Naive thymus-derived CD4-positive, alpha-beta T cell (primary cell): ENCODE measurements around the gene PPT1. TPM values are rescaled to one million over a fixed set of nuclear protein-coding genes. Genes with fewer than 3 reads are reported as not detected.

Experiments
- ATAC-seq: fragments of 150-1000 bp; cut with Tn5 transposase; 2 replicates; pipeline ENCODE4 v1.10.0; 2021; ENCODE audit warnings: mild to moderate bottlenecking, moderate library complexity
- CTCF ChIA-PET: fragments of 350-600 bp; sonication (Branson Sonifier 250); formaldehyde crosslinking; loops from one replicate; lab custom pipeline; 2021; ENCODE audit warnings: antibody characterized with exemption; lab: Charles Lee
- POLR2A ChIA-PET: fragments of 350-600 bp; sonication (Branson Sonifier 250); formaldehyde crosslinking; loops from one replicate; lab custom pipeline; 2021; ENCODE audit warnings: antibody characterized with exemption, inconsistent platforms; lab: Charles Lee
- DNase-seq, 9 donors: peaks; one replicate each; pipeline versions ENCODE4 v3.0.0 to v3.0.0-alpha.2; 2020 to 2022; ENCODE audit warnings: mixed read lengths in 1 of 9
- H3K27ac ChIP-seq: one replicate; pipeline ENCODE4 v1.7.0; 2013; ENCODE audit warnings: mild to moderate bottlenecking, low read depth, low read length, moderate library complexity
- H3K27me3 ChIP-seq, 2 donors: one replicate each; pipeline ENCODE4 v1.7.0; 2013; ENCODE audit warnings: low read length in 2 of 2, mild to moderate bottlenecking in 2 of 2, moderate library complexity in 2 of 2; ENCODE audit not compliant: control insufficient read depth in 2 of 2, insufficient read depth in 2 of 2
- H3K36me3 ChIP-seq, 3 experiments: 1 replicate in 2 of 3; 2 replicates in 1 of 3; pipeline ENCODE4 v1.7.0; 2013; ENCODE audit warnings: low read length in 3 of 3, mild to moderate bottlenecking in 3 of 3, moderate library complexity in 1 of 3; ENCODE audit not compliant: insufficient read depth in 3 of 3, control insufficient read depth in 2 of 3
- H3K4me1 ChIP-seq, 2 donors: one replicate each; pipeline ENCODE4 v1.7.0; 2013; ENCODE audit warnings: low read length in 2 of 2, mild to moderate bottlenecking in 2 of 2, moderate library complexity in 1 of 2; ENCODE audit not compliant: control insufficient read depth in 2 of 2, insufficient read depth in 2 of 2
- H3K4me3 ChIP-seq: 2 replicates; pipeline ENCODE4 v1.7.0; 2013; ENCODE audit warnings: mild to moderate bottlenecking, low read length
- H3K9me3 ChIP-seq, 3 experiments: 1 replicate in 2 of 3; 2 replicates in 1 of 3; pipeline ENCODE4 v1.7.0; 2013; ENCODE audit warnings: low read length in 3 of 3; ENCODE audit not compliant: control insufficient read depth in 2 of 3
- H3K27ac Mint-ChIP-seq, 9 donors: one replicate each; pipeline ENCODE4 v1.8.0; 2020 to 2022; ENCODE audit warnings: mixed read lengths in 9 of 9, mild to moderate bottlenecking in 8 of 9, moderate library complexity in 5 of 9, inconsistent platforms in 2 of 9
- H3K27me3 Mint-ChIP-seq, 5 donors: one replicate each; pipeline ENCODE4 v1.8.0; 2021 to 2022; ENCODE audit warnings: mixed read lengths in 5 of 5, mild to moderate bottlenecking in 1 of 5
- H3K36me3 Mint-ChIP-seq, 5 donors: one replicate each; pipeline ENCODE4 v1.8.0; 2020 to 2022; ENCODE audit warnings: mixed read lengths in 5 of 5, mild to moderate bottlenecking in 3 of 5, inconsistent platforms in 1 of 5
- H3K4me1 Mint-ChIP-seq, 7 donors: one replicate each; pipeline ENCODE4 v1.8.0; 2020 to 2022; ENCODE audit warnings: mixed read lengths in 7 of 7, mild to moderate bottlenecking in 3 of 7, inconsistent platforms in 1 of 7
- H3K4me3 Mint-ChIP-seq, 10 donors: one replicate each; pipeline ENCODE4 v1.8.0; 2020 to 2022; ENCODE audit warnings: mild to moderate bottlenecking in 10 of 10, mixed read lengths in 10 of 10, moderate library complexity in 6 of 10, inconsistent platforms in 2 of 10
- H3K9me3 Mint-ChIP-seq, 11 donors: one replicate each; pipeline ENCODE4 v1.8.0; 2020 to 2022; ENCODE audit warnings: mixed read lengths in 11 of 11, mild to moderate bottlenecking in 4 of 11, inconsistent platforms in 1 of 11, moderate library complexity in 1 of 11
- intact Hi-C, 2 donors: fragments of 100-400 bp; cut with micrococcal nuclease; formaldehyde crosslinking; loops; one replicate each; pipeline ENCODE4 v1.15.1; 2023
- polyA plus RNA-seq, 2 donors: library from polyadenylated mRNA; unstranded; fragments of 300-500 nt; fragmentation: Illumina TruSeq; gene quantifications; one replicate each; pipeline ENCODE4 v1.2.3, GENCODE V29; 2021
- total RNA-seq, 6 experiments: library from RNA in 5 of 6; stranded (reverse) in 5 of 6; gene quantifications; 1 replicate in 5 of 6; 2 replicates in 1 of 6; pipeline ENCODE4 v1.2.3 and lab custom pipeline; 2021 to 2026

PPT1 gene
- total and polyA plus RNA-seq, 7 experiments from 2014 or later: 51.8 to 264 (median 100) TPM

DNA sequence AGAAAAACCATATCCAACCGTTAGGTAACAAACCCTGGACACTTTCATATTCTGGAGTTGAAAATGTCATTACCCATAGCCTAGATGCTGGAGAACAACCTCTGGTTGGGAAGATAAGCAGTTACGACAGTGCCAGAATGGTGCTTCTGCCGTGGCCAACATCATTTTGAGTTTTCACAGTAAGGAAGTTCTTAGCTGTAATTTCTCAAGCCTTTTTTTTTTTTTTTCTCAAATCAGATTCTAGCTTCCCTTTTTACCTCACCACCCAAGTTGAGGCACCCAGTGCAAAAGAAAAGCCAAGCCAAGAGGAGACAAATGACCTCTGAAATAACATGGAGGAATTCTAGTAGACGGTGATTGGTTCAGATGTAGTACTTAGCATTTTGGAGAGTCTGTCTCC lies 21.8 kb downstream of the PPT1 start:
- POLR2A ChIA-PET: interaction anchor here (21.3 kb wide), 1 partner anchor 30 kb away, joined by 306 read pairs; the partner anchor contains the start of gene CAP1
- H3K27ac Mint-ChIP-seq: peak overlapping the region in 6 of 9 donors; percentile 56 to 86 (median 67)
- no peak overlapping the region for H3K4me3 Mint-ChIP-seq

DNA sequence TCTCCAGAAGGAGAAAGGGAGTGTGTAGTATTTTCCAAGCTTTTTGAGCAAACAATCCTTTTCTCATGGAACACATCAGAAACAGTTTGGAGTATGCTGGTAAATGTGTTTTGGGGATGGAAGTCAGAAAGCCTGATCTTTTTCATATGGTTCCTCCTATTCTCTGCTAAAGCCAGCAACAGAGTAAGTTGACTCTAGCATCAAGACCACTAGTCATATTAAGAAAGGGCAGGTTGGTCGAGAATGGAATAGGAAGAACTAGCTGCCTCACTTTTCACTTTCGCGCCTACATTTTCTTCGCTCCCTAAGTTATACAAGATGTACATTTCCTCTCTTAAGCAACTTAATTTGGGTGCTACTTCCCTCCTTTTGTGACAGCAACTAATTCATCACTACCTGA lies 24.0 kb downstream of the PPT1 start:
- CTCF ChIA-PET: interaction anchor here (0.6 to 2.1 kb wide), 2 partner anchors 8 to 657 kb away, joined by 3 to 5 read pairs; no protein-coding TSS in a partner anchor
- POLR2A ChIA-PET: interaction anchor here (1.7 to 21.3 kb wide), 3 partner anchors 8 to 28 kb away, joined by 8 to 306 read pairs (median 15); partner anchors contain the start of gene CAP1
- intact Hi-C loops: loop anchor here in 1 of 2 donors (10.0 kb wide), 1 partner anchor 332 kb away; no protein-coding TSS in a partner anchor
- no peaks in the 10 kb centered on the region for H3K27me3 ChIP-seq
- ATAC-seq: no peak
- peaks cover 22 to 82% (median 46%) of the 10 kb centered on the region in 3 experiments for H3K36me3 ChIP-seq
- Mint-ChIP-seq H3K9me3 (peaks cover 0 to 2% (median 0%) of the 10 kb centered on the region in 11 donors), H3K27me3 (no peaks in the 10 kb centered on the region), H3K36me3 (peaks cover 6 to 50% (median 37%) of the 10 kb centered on the region in 5 donors), H3K4me3 (no peak overlapping the region), H3K27ac (peak overlapping the region in 7 of 9 donors; percentile 50 to 89 (median 82)), H3K4me1 (peaks cover 0 to 32% (median 20%) of the 10 kb centered on the region in 7 donors)
- DNase-seq: no peak
- H3K4me1 ChIP-seq: no peaks in the 10 kb centered on the region
- peak overlapping the region; percentile 39 for H3K27ac ChIP-seq
- H3K9me3 ChIP-seq: no peaks in the 10 kb centered on the region
- no peak overlapping the region for H3K4me3 ChIP-seq

More for the DNA sequence above, 21.8 kb downstream of the PPT1 start:
- DNase-seq (no peak), ATAC-seq (peak; percentile 27)
- no peaks in the 10 kb centered on the region for H3K4me1 ChIP-seq
- peaks cover 6 to 47% (median 36%) of the 10 kb centered on the region in 5 donors for H3K36me3 Mint-ChIP-seq
- no peaks in the 10 kb centered on the region for H3K27me3 ChIP-seq
- intact Hi-C loops: loop anchor here in 1 of 2 donors (10.0 kb wide), 1 partner anchor 330 kb away; no protein-coding TSS in a partner anchor
- H3K4me3 ChIP-seq: no peak overlapping the region
- peaks cover 0 to 40% (median 20%) of the 10 kb centered on the region in 7 donors for H3K4me1 Mint-ChIP-seq
- H3K27ac ChIP-seq: no peak overlapping the region
- H3K27me3 Mint-ChIP-seq: no peaks in the 10 kb centered on the region
- CTCF ChIA-PET: interaction anchor here (1.0 to 2.1 kb wide), 3 partner anchors 8 to 16 kb away, joined by 3 to 6 read pairs (median 3); no protein-coding TSS in a partner anchor
- no peaks in the 10 kb centered on the region for H3K9me3 ChIP-seq
- H3K36me3 ChIP-seq: peaks cover 12 to 77% (median 32%) of the 10 kb centered on the region in 3 experiments
- peaks cover 0 to 2% (median 0%) of the 10 kb centered on the region in 11 donors for H3K9me3 Mint-ChIP-seq

DNA sequence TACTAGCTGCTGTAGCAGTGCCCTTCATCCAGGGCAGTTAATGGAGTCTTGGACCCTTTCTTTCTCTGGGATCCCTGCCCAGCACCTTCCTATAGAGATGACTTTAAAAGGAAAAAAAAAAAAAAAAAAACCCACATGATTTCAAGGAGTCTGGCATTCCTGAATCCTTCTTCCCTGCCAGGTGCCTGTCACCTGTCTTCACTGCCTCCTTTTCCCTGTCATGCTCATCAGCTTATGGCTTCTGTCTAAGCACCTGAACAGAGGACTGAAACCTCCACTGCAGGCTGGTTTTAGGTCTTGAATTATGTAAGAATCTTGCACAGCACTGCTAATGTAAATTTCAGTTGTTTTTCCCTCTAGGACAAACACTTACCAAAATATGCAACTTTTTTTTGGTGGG lies 24.9 kb downstream of the PPT1 start:
- Mint-ChIP-seq H3K36me3 (peaks cover 8 to 55% (median 41%) of the 10 kb centered on the region in 5 donors), H3K27me3 (no peaks in the 10 kb centered on the region), H3K4me3 (no peak overlapping the region), H3K9me3 (peaks cover 0 to 2% (median 0%) of the 10 kb centered on the region in 11 donors), H3K27ac (peak overlapping the region in 8 of 9 donors; percentile 50 to 92 (median 78)), H3K4me1 (peaks cover 2 to 34% (median 21%) of the 10 kb centered on the region in 7 donors)
- Histone ChIP-seq H3K27me3 (no peaks in the 10 kb centered on the region), H3K9me3 (no peaks in the 10 kb centered on the region), H3K4me3 (no peak overlapping the region), H3K4me1 (peaks cover 0 to 5% of the 10 kb centered on the region in 2 donors), H3K36me3 (peaks cover 28 to 83% (median 55%) of the 10 kb centered on the region in 3 experiments), H3K27ac (no peak overlapping the region)
- CTCF ChIA-PET: interaction anchor here (1.4 kb wide), 1 partner anchor 11 kb away, joined by 3 read pairs; no protein-coding TSS in a partner anchor
- ATAC-seq (no peak), DNase-seq (no peak)
- intact Hi-C loops: loop anchor here in 1 of 2 donors (10.0 kb wide), 1 partner anchor 333 kb away; no protein-coding TSS in a partner anchor
- POLR2A ChIA-PET: interaction anchor here (0.7 to 21.3 kb wide), 4 partner anchors 11 to 110 kb away, joined by 3 to 306 read pairs (median 10); partner anchors contain the start of gene CAP1

DNA sequence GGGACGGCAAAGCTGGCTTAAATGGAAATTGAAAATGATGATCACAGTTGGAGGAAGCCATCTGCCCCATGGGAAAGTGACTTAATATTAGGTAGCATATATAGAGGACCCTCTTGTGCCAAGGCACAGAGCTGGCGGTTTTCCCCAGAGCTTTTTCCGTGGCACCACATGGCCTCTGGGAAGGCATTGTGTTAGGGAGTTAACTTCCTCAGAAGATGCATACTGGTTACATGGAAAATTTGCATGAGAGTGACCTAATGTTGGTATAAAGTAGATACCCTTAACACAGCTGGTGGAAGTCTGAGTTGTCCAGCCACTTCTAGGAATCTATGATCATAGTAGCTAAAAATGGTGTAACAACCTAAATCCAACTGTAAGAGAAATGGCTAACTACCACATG lies 29.2 kb downstream of the PPT1 start:
- POLR2A ChIA-PET: interaction anchor here (21.3 kb wide), 1 partner anchor 22 kb away, joined by 306 read pairs; the partner anchor contains the start of gene CAP1
- CTCF ChIA-PET: interaction anchor here (1.5 to 2.1 kb wide), 2 partner anchors 16 to 35 kb away, joined by 5 to 6 read pairs; no protein-coding TSS in a partner anchor

DNA sequence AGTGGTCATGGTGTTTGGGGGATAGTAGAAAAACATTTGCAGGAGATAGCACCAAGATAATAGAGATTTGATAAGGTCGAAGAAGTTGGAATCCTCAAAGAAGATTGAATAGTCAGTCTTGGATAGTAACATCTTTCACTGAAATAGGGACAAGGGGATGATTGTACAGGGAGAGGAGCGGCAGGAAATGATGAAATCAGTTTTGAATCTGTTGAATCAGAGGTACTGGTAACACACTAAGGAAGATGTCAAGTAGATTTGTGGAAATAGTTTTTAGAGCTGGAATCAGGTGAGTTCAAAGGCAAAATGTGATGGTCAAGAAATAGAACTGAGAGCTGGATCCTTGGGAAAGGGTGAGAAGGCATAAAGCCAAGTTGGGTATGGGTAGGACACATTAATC lies 30.0 kb downstream of the PPT1 start:
- ChIA-PET POLR2A (interaction anchor here (1.1 to 21.3 kb wide), 2 partner anchors 22 to 33 kb away, joined by 3 to 306 read pairs; partner anchors contain the start of gene CAP1), CTCF (interaction anchor here (0.6 to 2.1 kb wide), 4 partner anchors 12 to 391 kb away, joined by 3 to 6 read pairs (median 3); no protein-coding TSS in a partner anchor)
- H3K27me3 Mint-ChIP-seq: no peaks in the 10 kb centered on the region
- H3K36me3 Mint-ChIP-seq: peaks cover 35 to 77% (median 68%) of the 10 kb centered on the region in 5 donors
- DNase-seq (no peak), ATAC-seq (no peak)
- H3K4me3 Mint-ChIP-seq: peak overlapping the region in 3 of 10 donors; percentile 9 to 39 (median 16)
- Histone ChIP-seq H3K4me3 (no peak overlapping the region), H3K9me3 (no peaks in the 10 kb centered on the region), H3K27ac (peak overlapping the region; percentile 63), H3K27me3 (no peaks in the 10 kb centered on the region), H3K36me3 (peaks cover 58 to 91% (median 82%) of the 10 kb centered on the region in 3 experiments), H3K4me1 (peaks cover 7 to 47% of the 10 kb centered on the region in 2 donors)
- peak overlapping the region; percentile 37 to 97 (median 91) for H3K27ac Mint-ChIP-seq
- H3K4me1 Mint-ChIP-seq: peaks cover 37 to 55% (median 50%) of the 10 kb centered on the region in 7 donors
- no peaks in the 10 kb centered on the region for H3K9me3 Mint-ChIP-seq
- intact Hi-C loops: no loop called here

More for the DNA sequence above, 29.2 kb downstream of the PPT1 start:
- no peak overlapping the region for H3K4me3 Mint-ChIP-seq
- ATAC-seq (no peak), DNase-seq (no peak)
- H3K36me3 Mint-ChIP-seq: peaks cover 33 to 82% (median 67%) of the 10 kb centered on the region in 5 donors
- H3K4me3 ChIP-seq: no peak overlapping the region
- H3K27ac Mint-ChIP-seq: peak overlapping the region in 7 of 9 donors; percentile 31 to 97 (median 75)
- no peaks in the 10 kb centered on the region for H3K9me3 ChIP-seq
- H3K27me3 Mint-ChIP-seq: no peaks in the 10 kb centered on the region
- intact Hi-C loops: no loop called here
- H3K36me3 ChIP-seq: peaks cover 58 to 96% (median 88%) of the 10 kb centered on the region in 3 experiments
- H3K4me1 Mint-ChIP-seq: peaks cover 31 to 54% (median 47%) of the 10 kb centered on the region in 7 donors
- peaks cover 6 to 45% of the 10 kb centered on the region in 2 donors for H3K4me1 ChIP-seq
- H3K27me3 ChIP-seq: no peaks in the 10 kb centered on the region
- peak overlapping the region; percentile 63 for H3K27ac ChIP-seq
- H3K9me3 Mint-ChIP-seq: no peaks in the 10 kb centered on the region

DNA sequence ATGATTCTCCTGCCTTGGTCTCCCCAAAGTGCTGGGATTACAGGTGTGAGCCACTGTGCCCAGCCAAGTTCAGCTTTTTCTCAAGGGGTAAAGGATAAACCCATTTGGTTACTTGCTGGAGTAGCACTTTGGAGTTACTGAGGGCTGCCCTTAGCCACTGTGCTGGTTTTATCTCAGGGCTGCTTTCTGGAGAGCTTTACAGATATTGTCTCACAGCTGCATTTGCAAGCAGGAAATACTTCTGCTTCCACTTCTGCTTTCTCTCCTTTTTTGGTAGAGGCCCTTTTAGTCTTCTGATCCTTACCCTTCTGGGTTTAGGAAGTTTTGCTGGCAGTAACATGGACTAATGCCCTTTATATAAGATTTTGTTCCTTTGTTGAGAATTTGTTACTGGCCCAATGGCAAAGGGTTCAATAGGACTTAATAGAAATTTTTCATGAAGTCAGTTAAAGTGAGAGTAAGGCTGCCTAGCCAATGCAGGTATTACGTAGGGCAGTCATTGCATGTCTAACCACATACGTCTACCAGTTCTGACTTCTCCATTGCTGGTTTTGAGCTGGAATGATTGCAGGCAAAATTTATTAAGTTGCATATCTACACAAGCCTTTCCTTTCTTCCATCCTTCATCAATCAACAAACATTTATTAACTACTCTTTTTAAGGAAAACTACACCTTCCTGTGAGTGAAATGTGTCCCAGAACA lies 32.1 kb downstream of the PPT1 start:
- Mint-ChIP-seq H3K36me3 (peaks cover 37 to 68% (median 67%) of the 10 kb centered on the region in 5 donors), H3K27me3 (no peaks in the 10 kb centered on the region), H3K9me3 (no peaks in the 10 kb centered on the region), H3K4me3 (peak overlapping the region; percentile 39 to 80 (median 70)), H3K4me1 (peaks cover 54 to 75% (median 66%) of the 10 kb centered on the region in 7 donors), H3K27ac (peak overlapping the region; percentile 77 to 97 (median 91))
- Histone ChIP-seq H3K4me3 (no peak overlapping the region), H3K9me3 (no peaks in the 10 kb centered on the region), H3K4me1 (peaks cover 27 to 68% of the 10 kb centered on the region in 2 donors), H3K36me3 (peaks cover 43 to 89% (median 69%) of the 10 kb centered on the region in 3 experiments), H3K27me3 (no peaks in the 10 kb centered on the region), H3K27ac (peak overlapping the region; percentile 63)
- peak in 2 of 9 donors; percentile 17 for DNase-seq
- ATAC-seq: peak; percentile 76
- POLR2A ChIA-PET: interaction anchor here (2.2 to 21.3 kb wide), 2 partner anchors 8 to 20 kb away, joined by 8 to 306 read pairs; partner anchors contain the start of gene CAP1
- intact Hi-C loops: no loop called here
- CTCF ChIA-PET: interaction anchor here (0.6 to 1.7 kb wide), 8 partner anchors 9 to 33 kb away, joined by 3 to 6 read pairs (median 4); no protein-coding TSS in a partner anchor
